LoVo (cell line): ENCODE results near the gene UCK1.
"Not testable (repeated sequence)": the region's sequence is repeated elsewhere in the genome, so short reads cannot be mapped to it uniquely, and the experiment has no call there.

ENCODE experiments used
- DNase-seq: peaks from one replicate; pipeline ENCODE4 v3.0.0-alpha.2; 2016; ENCODE audit warnings: low spot score

Gene UCK1

DNA sequence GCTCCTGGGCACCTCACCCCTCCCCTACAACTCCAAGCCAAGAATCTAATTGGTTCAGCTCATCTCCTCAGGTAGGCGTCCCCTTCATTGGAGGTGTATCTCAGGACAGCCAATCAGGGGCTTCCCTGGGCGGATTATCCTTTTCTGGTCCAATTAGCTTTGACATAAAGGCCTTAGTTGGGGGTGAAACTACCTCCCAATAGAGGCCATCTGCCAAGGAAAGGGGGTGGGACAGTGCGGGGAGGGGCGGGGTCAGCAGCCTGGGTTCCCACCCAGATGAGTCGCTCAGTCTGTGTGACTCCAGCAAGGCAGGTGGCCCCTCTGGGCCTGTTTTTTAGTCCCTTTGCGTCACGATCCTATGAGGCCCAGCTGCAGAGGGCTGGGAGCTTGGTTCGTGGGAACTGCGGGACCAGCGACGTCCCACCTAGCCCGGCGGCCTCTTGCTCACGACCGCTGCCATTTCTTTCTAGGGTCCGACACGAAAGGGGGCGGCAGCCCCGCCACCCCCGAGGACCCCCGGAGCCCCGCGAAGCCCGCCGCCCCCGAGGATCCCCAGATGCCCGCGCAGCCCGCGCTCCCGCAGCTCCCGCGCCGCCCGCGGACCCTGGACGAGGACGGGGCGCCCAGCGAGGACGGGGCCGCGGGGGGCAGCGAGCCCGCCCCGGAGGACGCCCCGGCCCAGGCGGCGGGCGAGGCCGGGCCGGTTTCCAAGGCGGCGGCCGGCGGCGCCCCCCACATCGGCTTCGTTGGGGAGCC lies 23.2 kb upstream of the UCK1 start:
- no peak for DNase-seq

GRCh38 chr9:131552030-131552429 lies 21.0 kb upstream of the UCK1 start:
- no peak for DNase-seq

DNA sequence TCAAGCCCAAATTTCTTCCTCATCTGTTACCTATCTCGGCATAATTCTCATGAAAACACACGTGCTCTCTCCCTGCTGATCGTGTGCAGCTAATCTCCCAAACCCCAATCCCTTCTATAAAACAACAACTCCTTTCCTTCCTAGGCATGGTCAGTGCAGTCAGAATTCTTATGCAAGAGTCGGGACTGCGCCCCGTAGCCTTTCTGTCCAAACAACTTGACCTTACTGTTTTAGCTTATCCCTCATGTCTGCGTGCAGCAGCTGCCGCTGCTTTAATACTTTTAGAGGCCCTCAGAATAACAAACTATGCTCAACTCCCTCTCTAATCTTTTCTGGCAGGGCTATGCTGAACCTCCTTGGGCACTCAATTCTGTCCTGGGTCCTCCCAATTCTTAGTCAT lies 19.4 kb upstream of the UCK1 start:
- not testable (repeated sequence) for DNase-seq

DNA sequence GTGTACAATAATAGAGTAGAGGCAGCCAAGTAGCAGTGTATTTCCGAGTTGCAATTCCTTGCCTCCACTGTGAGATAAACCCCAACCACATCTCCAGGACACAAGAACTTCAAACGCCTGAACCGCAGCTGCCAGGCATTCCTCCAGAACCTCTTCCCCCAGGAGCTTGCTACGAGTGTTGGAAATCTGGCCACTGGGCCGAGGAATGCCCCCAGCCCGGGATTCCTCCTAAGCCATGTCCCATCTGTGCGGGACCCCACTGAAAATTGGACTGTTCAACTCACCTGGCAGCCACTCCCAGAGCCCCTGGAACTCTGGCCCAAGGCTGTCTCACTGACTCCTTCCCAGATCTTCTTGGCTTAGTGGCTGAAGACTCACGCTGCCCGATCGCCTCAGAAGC lies 18.1 kb upstream of the UCK1 start:
- not testable (repeated sequence) for DNase-seq

- DNase-seq, result no peak
Observed at GRCh38 chr9:131546336-131547084, 15.4 kb upstream of the UCK1 start.

GRCh38 chr9:131545786-131546335 lies 14.8 kb upstream of the UCK1 start:
- DNase-seq, result no peak

GRCh38 chr9:131545003-131545785 lies 14.1 kb upstream of the UCK1 start, which contains the start of gene PRRT1B:
Gene PRRT1B, plus strand, starts transcription at chr9:131545523. Its CDS starts 93 bp downstream, at chr9:131545616.
- DNase-seq, result peak; percentile 85

DNA sequence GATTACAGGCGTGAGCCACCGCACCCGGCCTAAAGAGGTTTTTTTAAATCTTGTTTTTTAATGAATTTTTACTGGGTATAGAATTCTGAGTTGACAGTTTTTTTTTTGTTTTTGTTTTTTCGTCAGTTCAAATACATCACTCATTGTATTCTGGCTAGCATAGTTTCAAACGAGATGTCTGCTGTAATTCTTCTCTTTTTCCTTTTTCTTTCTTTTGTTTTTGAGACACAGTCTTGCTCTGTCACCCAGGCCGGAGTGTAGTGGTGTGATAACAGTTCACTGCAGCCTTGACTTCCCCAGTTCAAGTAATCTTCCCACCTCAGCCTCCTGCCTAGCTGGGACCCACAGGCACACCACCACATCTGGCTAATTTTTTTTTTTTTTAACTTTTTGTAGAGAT lies 12.1 kb upstream of the UCK1 start:
- no peak for DNase-seq

DNA sequence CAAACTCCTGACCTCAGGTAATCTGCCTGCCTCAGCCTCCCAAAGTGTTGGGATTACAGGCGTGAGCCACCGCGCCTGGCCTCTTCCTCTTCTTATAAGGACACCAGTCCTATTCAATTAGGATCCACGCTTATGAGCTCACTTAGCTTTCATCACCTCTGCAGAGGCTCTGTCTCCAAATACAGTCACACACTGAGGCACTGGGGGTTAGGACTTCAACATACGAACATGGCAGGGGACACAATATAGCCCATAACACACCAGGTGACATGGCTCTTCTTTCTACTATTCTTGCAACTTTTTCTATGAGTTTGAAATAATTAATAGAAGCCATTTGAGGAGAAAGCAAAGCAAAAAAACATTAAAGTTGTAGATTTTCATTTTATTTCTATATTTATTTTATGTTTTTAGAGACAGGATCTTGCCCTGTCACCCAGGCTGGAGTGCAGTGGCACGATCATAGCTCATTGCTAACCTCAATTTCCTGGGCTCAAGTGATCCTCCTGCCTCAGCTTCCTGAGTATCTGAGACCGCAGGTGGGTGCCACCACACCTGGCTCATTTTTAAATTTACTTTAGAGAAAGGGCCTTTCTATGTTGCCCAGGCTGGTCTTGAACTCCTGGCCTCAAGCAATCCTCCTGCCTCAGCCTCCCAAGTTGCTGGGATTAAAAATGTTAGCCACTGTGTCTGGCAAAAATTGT lies 8.3 kb upstream of the UCK1 start:
- no peak for DNase-seq

- no peak for DNase-seq
Observed at GRCh38 chr9:131537946-131538345, 6.9 kb upstream of the UCK1 start.

DNA sequence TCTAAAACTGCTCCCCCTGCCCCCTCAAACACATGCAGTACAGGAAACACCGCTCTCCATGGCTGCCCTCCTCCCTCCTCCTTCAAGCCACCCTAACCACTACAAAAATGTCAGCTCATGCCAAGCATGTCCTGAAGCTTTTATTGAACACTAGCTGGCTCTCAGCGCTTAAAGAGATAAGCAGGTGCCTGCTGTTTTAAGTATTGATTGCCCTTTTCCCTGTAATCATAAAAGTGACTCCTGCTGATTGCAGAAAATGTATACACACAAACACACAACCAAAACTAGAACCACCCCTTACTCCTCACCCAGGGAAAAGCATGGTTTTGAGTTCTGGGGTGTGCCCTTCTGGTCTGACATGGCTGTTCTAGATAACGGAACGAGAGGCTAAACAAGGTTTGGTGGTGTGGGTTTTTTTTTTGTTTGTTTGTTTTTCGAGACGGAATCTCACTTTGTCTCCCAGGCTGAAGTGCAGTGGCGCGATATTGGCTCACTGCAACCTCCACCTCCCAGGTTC lies 3.7 kb upstream of the UCK1 start:
- DNase-seq, result no peak

DNA sequence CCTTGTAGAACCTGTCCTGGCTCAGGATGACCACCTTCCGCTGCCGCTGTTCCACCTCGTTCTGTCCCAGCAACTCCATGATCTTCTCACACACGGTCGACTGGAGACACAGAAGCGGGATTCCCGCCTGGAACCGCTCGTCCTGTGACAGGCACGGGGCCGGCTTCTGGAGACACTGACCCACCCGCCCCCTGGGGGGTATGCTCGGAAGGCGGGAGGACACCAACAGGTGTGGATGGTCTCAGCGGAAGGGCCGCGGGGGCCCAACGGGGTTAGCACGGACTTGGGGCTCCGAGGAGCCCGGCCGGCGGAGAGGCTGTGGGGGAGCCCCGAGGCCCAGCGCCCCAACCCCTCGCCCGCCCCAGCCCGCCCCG lies 530 bp downstream of the UCK1 start:
- peak; percentile 11 for DNase-seq

- no peak for DNase-seq
Observed at GRCh38 chr9:131529597-131530545, 1.2 kb downstream of the UCK1 start.

- DNase-seq, result no peak
Observed at GRCh38 chr9:131528886-131529505, 2.1 kb downstream of the UCK1 start.

- no peak for DNase-seq
Observed at GRCh38 chr9:131528186-131528585, 2.9 kb downstream of the UCK1 start.

DNA sequence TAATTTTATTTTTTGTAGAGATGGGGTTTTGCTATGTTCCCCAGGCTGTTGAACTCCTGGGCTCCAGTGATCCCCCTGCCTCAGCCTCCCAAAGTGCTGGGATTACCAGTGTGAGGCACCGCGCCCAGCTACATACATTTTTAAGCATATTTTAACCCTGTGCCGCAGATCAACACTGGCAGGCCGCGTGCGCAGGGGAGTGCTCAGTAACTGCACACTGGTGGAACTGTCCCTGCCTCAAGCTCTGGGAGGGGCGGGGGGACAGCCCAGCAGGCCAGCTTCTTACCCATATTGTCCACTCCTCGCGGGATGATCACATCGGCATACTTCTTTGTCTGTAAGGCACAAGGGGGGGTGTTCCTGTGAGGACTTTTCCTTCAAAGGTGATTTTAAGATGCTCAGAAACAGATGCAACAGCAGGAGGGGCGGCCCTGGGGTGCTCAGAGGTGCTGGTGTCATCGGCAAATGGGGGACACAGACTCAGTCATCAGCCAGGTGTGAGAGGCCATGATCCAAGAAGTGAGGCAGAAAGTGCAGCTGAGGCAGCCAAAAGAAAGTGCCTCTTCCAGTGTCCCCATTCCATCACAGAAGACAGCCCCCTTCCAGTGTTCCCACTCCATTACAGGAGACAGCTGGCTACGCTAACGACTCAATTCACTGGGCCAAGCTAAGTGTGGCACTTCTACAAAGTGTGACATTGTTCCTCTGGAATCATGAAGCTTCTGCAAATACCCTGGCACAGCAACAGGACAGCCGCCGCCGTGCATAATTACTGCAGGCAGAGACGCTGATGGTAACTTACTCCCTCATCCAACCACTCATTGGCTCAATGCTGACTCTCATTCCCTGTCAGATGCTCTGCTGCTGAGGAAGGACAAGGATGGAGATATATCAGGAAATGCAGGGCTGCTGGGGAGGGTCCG lies 5.2 kb downstream of the UCK1 start:
- no peak for DNase-seq

DNA sequence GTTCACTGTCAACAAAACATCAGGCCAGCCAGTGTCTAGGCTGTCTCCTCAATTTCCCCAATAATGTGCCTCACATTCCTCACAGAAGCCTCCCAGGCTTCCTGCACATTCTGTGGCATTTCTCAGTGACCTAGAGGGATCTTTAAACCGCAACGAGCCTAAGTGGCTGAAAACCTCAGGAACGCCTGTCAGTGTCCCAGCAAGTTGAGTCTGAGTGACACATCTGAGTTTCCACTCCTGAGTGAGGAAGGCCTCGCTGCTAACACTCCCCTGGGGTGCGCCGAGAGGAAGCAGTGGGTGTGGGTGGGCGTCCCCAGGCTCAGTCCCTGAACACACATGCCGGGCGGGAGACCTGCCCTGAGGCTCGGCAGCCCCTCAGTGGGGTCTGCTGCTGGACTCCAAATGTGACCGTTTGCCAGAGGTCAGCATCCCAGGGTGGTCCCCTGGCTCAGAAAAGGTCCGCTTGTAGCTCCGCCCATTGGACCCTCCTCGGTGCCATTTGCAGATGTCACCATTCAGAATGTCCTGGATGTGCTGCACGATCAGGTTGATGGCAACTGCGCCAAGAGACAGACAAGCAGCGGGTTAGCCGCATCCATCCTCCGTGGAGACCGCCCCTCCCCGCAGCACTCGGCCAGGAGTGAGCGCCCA lies 6.3 kb downstream of the UCK1 start:
- no peak for DNase-seq
